Hepatocyte (in vitro differentiated cells): ENCODE data around the gene CATSPERE. TPM values are rescaled to one million over a fixed set of nuclear protein-coding genes. Genes with fewer than 3 reads are reported as not detected.
"Not testable (repeated sequence)": the region's sequence is repeated elsewhere in the genome, so short reads cannot be mapped to it uniquely, and the experiment has no call there.

Experiments
- DNase-seq: peaks from one replicate; pipeline ENCODE4 v3.0.0-alpha.2; 2016; ENCODE audit warnings: low spot score
- H2AFZ ChIP-seq: fragments of 200-600 bp; sonication (generic); 2 replicates; pipeline ENCODE4 v1.6.0; 2016; ENCODE audit warnings: antibody characterized with exemption, mild to moderate bottlenecking
- H3K27ac ChIP-seq: fragments of 200-600 bp; sonication (generic); 2 replicates; pipeline ENCODE4 v1.5.1; 2016; ENCODE audit warnings: mild to moderate bottlenecking
- H3K27me3 ChIP-seq: fragments of 200-600 bp; sonication (generic); 2 replicates; pipeline ENCODE4 v1.6.1; 2016
- H3K36me3 ChIP-seq: fragments of 200-600 bp; sonication (generic); replicated peaks from 2 replicates; pipeline ENCODE4 v1.5.1; 2016; ENCODE audit warnings: low read depth; ENCODE audit not compliant: insufficient read depth
- H3K4me1 ChIP-seq: fragments of 200-600 bp; sonication (generic); 2 replicates; pipeline ENCODE4 v1.5.1; 2016; ENCODE audit warnings: mild to moderate bottlenecking, moderate library complexity; ENCODE audit not compliant: insufficient read depth
- H3K4me2 ChIP-seq: fragments of 200-600 bp; sonication (generic); 2 replicates; pipeline ENCODE4 v1.6.0; 2016
- H3K4me3 ChIP-seq: fragments of 200-600 bp; sonication (generic); 2 replicates; pipeline ENCODE4 v1.5.1; 2016; ENCODE audit warnings: mild to moderate bottlenecking
- H3K79me2 ChIP-seq: fragments of 200-600 bp; sonication (generic); 2 replicates; pipeline ENCODE4 v1.6.0; 2017; ENCODE audit warnings: mild to moderate bottlenecking
- H3K9me2 ChIP-seq: fragments of 200-600 bp; sonication (generic); replicated peaks from 2 replicates; pipeline ENCODE4 v1.6.0; 2017; ENCODE audit warnings: mild to moderate bottlenecking; ENCODE audit not compliant: insufficient read depth
- H3K9me3 ChIP-seq: fragments of 200-600 bp; sonication (generic); 2 replicates; pipeline ENCODE4 v1.5.1; 2016; ENCODE audit warnings: low read depth, mild to moderate bottlenecking
- H4K20me1 ChIP-seq: fragments of 200-600 bp; sonication (generic); 2 replicates; pipeline ENCODE4 v1.6.0; 2016; ENCODE audit warnings: mild to moderate bottlenecking; ENCODE audit not compliant: insufficient read depth, poor library complexity, severe bottlenecking
- CTCF ChIP-seq: fragments of 200-600 bp; sonication (generic); IDR thresholded peaks from 2 replicates; pipeline ENCODE4 v1.5.1; 2016; ENCODE audit warnings: antibody characterized with exemption, mild to moderate bottlenecking; ENCODE audit not compliant: poor library complexity
- EZH2 ChIP-seq: fragments of 200-600 bp; sonication (generic); IDR thresholded peaks from 2 replicates; pipeline ENCODE4 v1.6.1; 2016; ENCODE audit warnings: antibody characterized with exemption, mild to moderate bottlenecking, borderline replicate concordance
- EZH2phosphoT487 ChIP-seq: fragments of 200-600 bp; sonication (generic); IDR thresholded peaks from one replicate; pipeline ENCODE4 v1.6.1; 2018; ENCODE audit warnings: antibody characterized with exemption, mild to moderate bottlenecking, low read depth, moderate library complexity; ENCODE audit not compliant: unreplicated experiment, severe bottlenecking
- WGBS: methylation state at CpG from one replicate; pipeline ENCODE4 v1.1.6; 2016; ENCODE audit warnings: low lambda C conversion rate; ENCODE audit errors: missing lambda C conversion rate; 5-methylcytosine and 5-hydroxymethylcytosine counted together
- polyA plus RNA-seq: library from polyadenylated mRNA; unstranded; fragments of >200 nt; fragmentation: Nextera tagmentation; extraction: Ambion mirVana; gene quantifications from 2 replicates; pipeline ENCODE4 v1.2.1, GENCODE V29; 2016
- total RNA-seq: library from RNA; depleted of rRNA; stranded (reverse); fragments of >200 nt; gene quantifications from 2 replicates; pipeline ENCODE4 v1.2.3, GENCODE V29; 2014

Gene CATSPERE
- total and polyA plus RNA-seq, 2 experiments from 2014 or later = 1.0 to 2.3 TPM

- Histone ChIP-seq H3K4me1 (no peaks in the 10 kb centered on the region), H4K20me1 (no peaks in the 10 kb centered on the region), H3K4me3 (no peak overlapping the region), H3K9me3 (no peaks in the 10 kb centered on the region), H3K27me3 (no peaks in the 10 kb centered on the region), H3K36me3 (no peaks in the 10 kb centered on the region), H3K9me2 (no peaks in the 10 kb centered on the region), H3K4me2 (no peak overlapping the region), H3K79me2 (no peaks in the 10 kb centered on the region), H3K27ac (no peak overlapping the region), H2AFZ (no peak overlapping the region)
- 98% methylated on average over 2 of the region's 2 CpGs for WGBS
- TF ChIP-seq CTCF (no peak), EZH2 (no peak), EZH2phosphoT487 (no peak)
- DNase-seq = no peak
Measured at GRCh38 chr1:244573768-244574167, 112.7 kb downstream of the CATSPERE start.

GRCh38 chr1:244576259-244576892, 115.3 kb downstream of the CATSPERE start:
- Histone ChIP-seq H3K9me2 (no peaks in the 10 kb centered on the region), H3K27ac (no peak overlapping the region), H3K79me2 (no peaks in the 10 kb centered on the region), H4K20me1 (no peaks in the 10 kb centered on the region), H3K27me3 (no peaks in the 10 kb centered on the region), H3K4me1 (no peaks in the 10 kb centered on the region), H2AFZ (no peak overlapping the region), H3K36me3 (no peaks in the 10 kb centered on the region), H3K9me3 (no peaks in the 10 kb centered on the region), H3K4me3 (no peak overlapping the region), H3K4me2 (no peak overlapping the region)
- DNase-seq = no peak
- no peak for TF ChIP-seq EZH2phosphoT487
- TF ChIP-seq EZH2 = no peak
- no peak for TF ChIP-seq CTCF
- WGBS = 93% methylated on average over 3 of the region's 3 CpGs

GRCh38 chr1:244578205-244578604, 117.1 kb downstream of the CATSPERE start:
- not testable (repeated sequence) for H3K9me3 ChIP-seq, H3K4me1 ChIP-seq, H3K27me3 ChIP-seq, H3K27ac ChIP-seq, H3K9me2 ChIP-seq, H3K79me2 ChIP-seq, H2AFZ ChIP-seq, H3K36me3 ChIP-seq, DNase-seq, H4K20me1 ChIP-seq, H3K4me2 ChIP-seq, H3K4me3 ChIP-seq
- WGBS = 86% methylated on average over 7 of the region's 7 CpGs

GRCh38 chr1:244583358-244583982, 122.4 kb downstream of the CATSPERE start:
- no peak overlapping the region for H3K4me3 ChIP-seq
- no peaks in the 10 kb centered on the region for H4K20me1 ChIP-seq
- H3K4me2 ChIP-seq = no peak overlapping the region
- H3K27me3 ChIP-seq = no peaks in the 10 kb centered on the region
- no peaks in the 10 kb centered on the region for H3K36me3 ChIP-seq
- H3K27ac ChIP-seq = no peak overlapping the region
- H3K79me2 ChIP-seq = no peaks in the 10 kb centered on the region
- no peak overlapping the region for H2AFZ ChIP-seq
- H3K9me3 ChIP-seq = no peaks in the 10 kb centered on the region
- H3K9me2 ChIP-seq = no peaks in the 10 kb centered on the region
- no peak for DNase-seq
- TF ChIP-seq EZH2phosphoT487 = no peak
- TF ChIP-seq EZH2 = no peak
- no peak for TF ChIP-seq CTCF
- 80% methylated on average over 11 of the region's 11 CpGs for WGBS
- H3K4me1 ChIP-seq = no peaks in the 10 kb centered on the region
